22Rv1 (cell line): ENCODE measurements around the gene XCR1.

ENCODE experiments used
- CTCF ChIP-seq: fragments of 450-650 bp; IDR thresholded peaks from 2 replicates; pipeline ENCODE4 v1.5.1; 2017; ENCODE audit warnings: mild to moderate bottlenecking
- ZFX ChIP-seq: fragments of 450-650 bp; IDR thresholded peaks from 2 replicates; pipeline ENCODE4 v1.6.1; 2017; ENCODE audit warnings: antibody characterized with exemption, borderline replicate concordance

GRCh38 chr3:46065750-46066256 lies 38.5 kb upstream of the XCR1 start:
- TF ChIP-seq CTCF (no peak), ZFX (no peak)
